Keratinocyte (primary cell): ENCODE measurements around the gene CLCN3.
"Not testable (repeated sequence)": the region's sequence is repeated elsewhere in the genome, so short reads cannot be mapped to it uniquely, and the experiment has no call there.

ENCODE experiments used
- CTCF ChIP-seq, 3 experiments: IDR thresholded peaks in 1 of 3; conservative IDR thresholded peaks in 1 of 3; optimal IDR thresholded peaks in 1 of 3; 2 replicates in 2 of 3; 3 replicates in 1 of 3; pipeline versions ENCODE3 to v1.5.1; 2011; ENCODE audit warnings: low read length in 3 of 3, mild to moderate bottlenecking in 3 of 3, moderate library complexity in 2 of 3, control low read depth in 1 of 3, inconsistent platforms in 1 of 3; ENCODE audit not compliant: insufficient read depth in 2 of 3; ENCODE audit errors: extremely low read depth in 1 of 3
- EZH2 ChIP-seq: IDR thresholded peaks from one replicate; pipeline ENCODE4 v1.6.1; 2012; ENCODE audit warnings: inconsistent platforms, mild to moderate bottlenecking, low read length, moderate library complexity

DNA sequence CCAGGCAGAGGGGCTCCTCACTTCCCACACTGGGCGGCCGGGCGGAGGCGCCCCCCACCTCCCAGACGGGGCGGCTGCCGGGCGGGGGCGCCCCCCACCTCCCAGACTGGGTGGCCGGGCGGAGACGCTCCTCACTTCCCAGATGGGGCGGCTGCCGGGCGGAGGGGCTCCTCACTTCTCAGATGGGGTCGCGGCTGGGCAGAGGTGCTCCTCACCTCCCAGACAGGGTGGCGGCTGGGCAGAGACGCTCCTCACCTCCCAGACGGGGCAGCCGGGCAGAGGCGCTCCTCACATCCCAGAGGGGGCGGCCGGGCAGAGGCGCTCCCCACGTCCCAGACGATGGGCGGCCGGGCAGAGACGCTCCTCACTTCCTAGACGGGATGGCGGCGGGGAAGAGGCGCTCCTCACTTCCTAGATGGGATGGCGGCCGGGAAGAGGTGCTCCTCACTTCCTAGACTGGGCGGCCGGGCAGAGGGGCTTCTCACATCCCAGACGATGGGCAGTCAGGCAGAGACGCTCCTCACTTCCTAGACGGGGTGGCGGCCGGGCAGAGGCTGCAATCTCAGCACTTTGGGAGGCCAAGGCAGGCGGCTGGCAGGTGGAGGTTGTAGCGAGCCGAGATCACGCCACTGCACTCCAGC, 58.7 kb downstream of the CLCN3 start:
- not testable (repeated sequence) for TF ChIP-seq CTCF (optimal IDR thresholded peaks at IDR 0.05 in 1 of 3, IDR thresholded peaks at IDR 0.05 in 1 of 3, conservative IDR thresholded peaks at IDR 0.05 in 1 of 3; ENCODE audit: extremely low read depth in 1 of 3, insufficient read depth in 2 of 3, low read length in 3 of 3); EZH2
